Stimulated activated CD8-positive, alpha-beta memory T cell treated with anti-CD3 and anti-CD28 coated beads, Interleukin-4, amount 100 ng/mL, for 24 hours (primary cell): ENCODE measurements around the gene CRABP1.

Experiments used
- DNase-seq: peaks from one replicate; pipeline ENCODE4 v3.0.0-alpha.2; 2020; ENCODE audit warnings: low read depth

Gene CRABP1

GRCh38 chr15:78347586-78348543, 7.7 kb downstream of the CRABP1 start:
- no peak for DNase-seq

- no peak for DNase-seq
These were observed 9.9 kb downstream of the CRABP1 start for GRCh38 chr15:78350058-78350457.

GRCh38 chr15:78351539-78351938, 11.4 kb downstream of the CRABP1 start:
- DNase-seq, result no peak

- DNase-seq, result no peak
These were observed 12.9 kb downstream of the CRABP1 start for GRCh38 chr15:78353093-78353492.

GRCh38 chr15:78355177-78355576, 15.0 kb downstream of the CRABP1 start:
- DNase-seq, result no peak

GRCh38 chr15:78358102-78358870, 18.1 kb downstream of the CRABP1 start:
- no peak for DNase-seq

GRCh38 chr15:78359041-78359808, 19.1 kb downstream of the CRABP1 start:
- DNase-seq, result no peak

GRCh38 chr15:78360367-78360801, 20.2 kb downstream of the CRABP1 start:
- DNase-seq, result no peak

GRCh38 chr15:78360958-78361718, 21.0 kb downstream of the CRABP1 start:
- DNase-seq, result no peak

- DNase-seq, result no peak
These were observed 21.8 kb downstream of the CRABP1 start for GRCh38 chr15:78361771-78362506.

- DNase-seq, result no peak
These were observed 22.7 kb downstream of the CRABP1 start for GRCh38 chr15:78362716-78363380.

GRCh38 chr15:78363381-78363734, 23.2 kb downstream of the CRABP1 start:
- no peak for DNase-seq

GRCh38 chr15:78364233-78364632, 24.1 kb downstream of the CRABP1 start:
- DNase-seq, result no peak

- no peak for DNase-seq
These were observed 25.8 kb downstream of the CRABP1 start for GRCh38 chr15:78365917-78366316.

- no peak for DNase-seq
These were observed 26.2 kb downstream of the CRABP1 start for GRCh38 chr15:78366342-78366741.

- no peak for DNase-seq
These were observed 28.5 kb downstream of the CRABP1 start for GRCh38 chr15:78368651-78369050.

- DNase-seq, result no peak
These were observed 29.0 kb downstream of the CRABP1 start for GRCh38 chr15:78369161-78369560.

- no peak for DNase-seq
These were observed 29.9 kb downstream of the CRABP1 start for GRCh38 chr15:78370013-78370412.

- DNase-seq, result no peak
These were observed 32.7 kb downstream of the CRABP1 start for GRCh38 chr15:78372880-78373279.
